HG03558 (cell line): ENCODE data around the gene C1QA.

Experiments used
- ATAC-seq: cut with Tn5 transposase; IDR thresholded peaks from one replicate; pipeline ENCODE4 v1.9.1; 2021; ENCODE audit warnings: moderate number of reproducible peaks; ENCODE audit not compliant: unreplicated experiment; ENCODE audit errors: extremely low read depth

Gene C1QA, protein sequence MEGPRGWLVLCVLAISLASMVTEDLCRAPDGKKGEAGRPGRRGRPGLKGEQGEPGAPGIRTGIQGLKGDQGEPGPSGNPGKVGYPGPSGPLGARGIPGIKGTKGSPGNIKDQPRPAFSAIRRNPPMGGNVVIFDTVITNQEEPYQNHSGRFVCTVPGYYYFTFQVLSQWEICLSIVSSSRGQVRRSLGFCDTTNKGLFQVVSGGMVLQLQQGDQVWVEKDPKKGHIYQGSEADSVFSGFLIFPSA

DNA sequence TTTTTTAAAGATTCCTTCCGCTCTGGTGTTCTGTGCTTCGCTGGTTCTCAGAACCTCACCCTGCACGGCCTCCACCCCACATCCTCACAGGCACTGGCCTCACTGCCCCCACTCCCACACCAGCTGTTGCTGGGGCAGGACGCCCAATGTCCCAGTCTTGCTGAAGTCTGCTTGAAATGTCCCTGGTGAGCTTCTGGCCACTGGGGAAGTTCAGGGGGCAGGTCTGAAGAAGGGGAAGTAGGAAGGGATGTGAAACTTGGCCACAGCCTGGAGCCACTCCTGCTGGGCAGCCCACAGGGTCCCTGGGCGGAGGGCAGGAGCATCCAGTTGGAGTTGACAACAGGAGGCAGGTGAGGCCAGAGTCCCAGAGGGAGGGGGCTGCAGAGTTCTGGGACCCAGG, at the start of gene C1QA:
C1QA (plus strand) TSS at position 276 of the 400 bp plus-strand sequence. CDS start 989 bp downstream, outside the sequence.
- ATAC-seq, result no peak

DNA sequence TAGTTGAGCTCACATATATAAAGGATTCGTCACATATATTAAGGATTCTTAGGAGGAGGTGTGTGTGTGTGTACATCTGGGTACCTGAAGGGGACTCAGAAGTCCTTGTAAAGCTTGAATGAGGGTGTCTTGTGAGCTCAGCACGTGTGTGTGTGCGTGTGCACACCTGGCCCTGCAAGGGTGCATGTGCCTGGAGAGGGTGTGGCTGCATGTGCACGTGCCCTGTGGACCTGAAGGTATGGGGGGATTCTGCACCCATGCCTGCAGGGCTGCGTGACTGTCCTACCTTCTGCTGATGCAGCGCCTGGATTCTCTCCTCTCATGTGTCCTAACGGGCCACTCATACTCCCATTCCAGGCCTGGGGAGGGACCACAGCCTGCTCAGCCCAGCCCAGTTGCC, 49.2 kb upstream of the C1QA start:
- ATAC-seq, result no peak

DNA sequence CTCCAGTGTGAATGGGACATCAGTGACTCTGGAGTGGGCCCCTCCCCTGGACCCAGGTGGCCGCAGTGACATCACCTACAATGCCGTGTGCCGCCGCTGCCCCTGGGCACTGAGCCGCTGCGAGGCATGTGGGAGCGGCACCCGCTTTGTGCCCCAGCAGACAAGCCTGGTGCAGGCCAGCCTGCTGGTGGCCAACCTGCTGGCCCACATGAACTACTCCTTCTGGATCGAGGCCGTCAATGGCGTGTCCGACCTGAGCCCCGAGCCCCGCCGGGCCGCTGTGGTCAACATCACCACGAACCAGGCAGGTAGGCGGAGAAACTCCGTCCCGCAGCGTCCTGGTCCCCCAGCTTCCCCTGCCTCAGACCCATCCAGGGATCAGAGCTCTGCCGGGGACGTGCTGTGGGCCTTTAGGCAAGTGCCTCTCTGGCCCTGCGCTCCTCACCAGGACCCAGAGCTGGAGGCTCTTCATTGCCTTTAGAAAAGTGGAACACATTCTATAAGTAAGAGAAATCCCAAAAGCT, 47.5 kb upstream of the C1QA start:
- no peak for ATAC-seq

DNA sequence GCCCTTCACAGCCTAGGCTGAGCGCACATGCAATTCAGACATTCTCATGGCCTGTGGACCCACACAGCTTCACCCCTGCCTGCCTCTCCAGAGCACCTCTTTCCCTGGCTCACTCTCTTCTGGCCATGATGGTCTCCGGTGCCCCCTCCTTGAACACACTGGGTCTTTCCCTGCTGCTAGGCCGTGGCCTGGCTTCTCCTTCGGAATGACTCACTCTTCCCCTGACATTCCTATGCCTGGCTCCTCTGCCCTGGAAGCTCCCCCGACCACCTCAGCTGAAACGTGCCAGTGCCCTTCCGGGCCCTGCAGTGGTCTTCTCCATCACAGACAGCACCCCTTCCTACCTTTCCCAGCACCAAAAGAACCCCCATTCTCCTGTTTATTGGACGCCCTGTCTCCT, 44.9 kb upstream of the C1QA start:
- ATAC-seq, result no peak

DNA sequence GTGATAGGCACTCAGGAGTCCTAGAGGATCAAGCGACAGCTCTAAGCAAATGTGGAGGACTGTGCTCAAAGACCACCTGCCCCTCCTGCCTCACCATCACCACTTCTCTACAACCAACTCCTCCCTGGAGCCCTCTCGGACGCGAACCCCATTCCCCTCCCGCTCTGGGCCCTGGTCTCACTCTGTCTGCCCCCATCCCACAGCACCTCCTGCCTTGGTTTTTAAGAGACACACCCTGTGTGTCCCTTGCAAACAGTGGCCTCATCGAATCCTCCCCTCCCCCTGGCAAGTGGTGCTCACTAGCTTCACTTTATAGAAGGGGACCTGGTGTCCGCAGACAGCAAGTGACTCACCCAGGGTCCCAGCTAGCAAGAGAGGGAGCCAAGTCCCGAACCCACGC, 44.4 kb upstream of the C1QA start:
- no peak for ATAC-seq

DNA sequence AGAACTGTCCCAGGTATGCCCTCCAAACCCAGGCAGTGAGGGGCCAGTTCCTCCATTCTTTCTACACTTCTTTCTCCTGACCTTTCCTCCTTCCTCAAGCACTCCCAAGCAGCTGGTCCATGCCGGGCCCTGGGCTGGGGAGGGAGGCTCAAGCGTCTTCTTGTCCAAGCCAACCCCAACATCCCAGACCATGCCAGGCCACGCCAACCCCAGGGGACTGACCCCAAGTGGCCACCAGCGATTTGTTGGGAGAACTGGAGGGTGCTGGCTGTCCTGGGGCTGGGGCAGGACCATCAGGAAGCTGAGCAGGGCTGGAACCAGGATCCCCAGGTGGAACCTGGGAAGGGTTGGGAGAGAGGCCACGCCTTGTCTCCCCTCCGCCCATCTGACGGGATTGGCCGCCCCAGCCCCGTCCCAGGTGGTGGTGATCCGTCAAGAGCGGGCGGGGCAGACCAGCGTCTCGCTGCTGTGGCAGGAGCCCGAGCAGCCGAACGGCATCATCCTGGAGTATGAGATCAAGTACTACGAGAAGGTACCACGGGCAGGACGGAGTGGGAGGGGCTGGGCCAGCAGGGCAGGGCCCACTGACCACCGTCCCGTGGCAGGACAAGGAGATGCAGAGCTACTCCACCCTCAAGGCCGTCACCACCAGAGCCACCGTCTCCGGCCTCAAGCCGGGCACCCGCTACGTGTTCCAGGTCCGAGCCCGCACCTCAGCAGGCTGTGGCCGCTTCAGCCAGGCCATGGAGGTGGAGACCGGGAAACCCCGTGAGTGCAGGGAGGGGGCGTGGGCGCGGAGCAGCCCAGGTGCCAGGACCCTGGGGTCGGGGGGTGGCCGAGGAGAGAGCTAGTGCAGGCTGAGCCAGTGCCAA, 43.3 kb upstream of the C1QA start:
- ATAC-seq, result no peak

DNA sequence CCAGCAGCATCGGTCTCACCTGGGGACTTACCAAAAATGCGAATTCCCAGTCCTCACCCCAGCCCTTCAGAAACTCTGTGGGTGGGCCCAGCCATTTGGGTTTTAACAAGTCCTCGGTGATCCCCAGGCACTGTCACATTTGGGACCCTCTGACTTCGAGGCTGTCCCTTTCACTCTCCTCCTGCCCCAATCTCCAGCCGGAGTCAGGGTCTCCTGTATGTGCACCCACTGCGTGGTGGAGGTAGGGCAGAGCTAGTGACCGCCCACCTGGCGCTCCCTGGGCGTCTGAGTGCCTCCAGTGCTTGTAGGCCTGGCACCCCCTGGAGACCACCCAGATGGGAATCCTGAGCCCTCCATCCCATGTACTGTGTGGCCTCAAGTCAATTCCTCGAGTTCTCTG, 42.0 kb upstream of the C1QA start:
- no peak for ATAC-seq

DNA sequence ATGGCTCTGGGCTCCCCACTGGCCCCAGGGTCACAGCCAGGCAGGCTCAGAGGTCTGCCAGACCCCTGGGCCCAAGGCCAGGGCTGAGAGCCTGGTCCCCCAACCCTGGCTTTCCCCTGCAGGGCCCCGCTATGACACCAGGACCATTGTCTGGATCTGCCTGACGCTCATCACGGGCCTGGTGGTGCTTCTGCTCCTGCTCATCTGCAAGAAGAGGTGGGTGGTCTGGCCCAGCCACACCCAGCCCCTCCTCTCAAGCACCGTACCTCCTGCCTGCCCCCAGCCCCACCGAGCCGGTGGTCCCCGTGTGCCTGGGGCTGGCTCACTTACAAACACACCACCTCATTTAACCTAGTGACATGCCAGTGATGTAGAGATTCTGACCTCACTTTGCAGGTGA, 41.3 kb upstream of the C1QA start:
- no peak for ATAC-seq

DNA sequence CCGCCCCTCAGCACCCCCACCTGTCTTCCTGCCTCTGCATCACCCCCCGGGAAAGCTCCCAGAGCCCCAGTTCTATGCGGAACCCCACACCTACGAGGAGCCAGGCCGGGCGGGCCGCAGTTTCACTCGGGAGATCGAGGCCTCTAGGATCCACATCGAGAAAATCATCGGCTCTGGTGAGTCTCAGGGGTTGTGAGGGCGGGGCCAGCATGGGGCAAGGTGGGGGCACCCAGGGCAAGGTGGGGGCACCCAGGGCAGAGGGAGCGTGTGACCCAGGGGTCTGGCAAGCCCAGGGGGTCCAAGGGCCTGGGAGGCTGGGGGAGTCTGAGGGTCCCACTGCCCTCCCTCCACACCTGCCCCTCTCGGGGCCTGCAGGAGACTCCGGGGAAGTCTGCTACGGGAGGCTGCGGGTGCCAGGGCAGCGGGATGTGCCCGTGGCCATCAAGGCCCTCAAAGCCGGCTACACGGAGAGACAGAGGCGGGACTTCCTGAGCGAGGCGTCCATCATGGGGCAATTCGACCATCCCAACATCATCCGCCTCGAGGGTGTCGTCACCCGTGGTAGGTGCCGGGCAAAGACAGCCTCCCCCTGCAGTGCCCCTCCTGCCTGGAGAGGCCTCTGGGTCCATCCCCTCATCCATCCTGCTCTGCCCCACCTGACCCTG, 39.0 kb upstream of the C1QA start:
- ATAC-seq, result no peak

DNA sequence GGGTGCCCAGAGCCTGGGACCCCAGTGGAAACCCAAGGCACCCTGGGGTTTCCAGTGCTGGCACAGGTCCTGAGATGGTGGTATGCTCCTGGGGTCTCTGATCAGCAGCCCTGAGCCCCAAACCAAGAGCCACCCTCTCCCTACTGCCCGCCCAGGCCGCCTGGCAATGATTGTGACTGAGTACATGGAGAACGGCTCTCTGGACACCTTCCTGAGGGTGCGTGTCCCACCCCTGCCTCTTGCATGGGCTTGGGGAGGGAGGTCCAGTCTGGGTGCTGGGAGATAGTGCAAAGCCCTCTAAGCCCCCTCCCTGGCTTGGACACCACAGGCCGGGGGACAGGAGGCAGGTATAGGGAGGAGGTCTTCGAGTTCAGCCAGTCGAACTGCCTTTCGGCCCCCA, 38.4 kb upstream of the C1QA start:
- ATAC-seq, result no peak

DNA sequence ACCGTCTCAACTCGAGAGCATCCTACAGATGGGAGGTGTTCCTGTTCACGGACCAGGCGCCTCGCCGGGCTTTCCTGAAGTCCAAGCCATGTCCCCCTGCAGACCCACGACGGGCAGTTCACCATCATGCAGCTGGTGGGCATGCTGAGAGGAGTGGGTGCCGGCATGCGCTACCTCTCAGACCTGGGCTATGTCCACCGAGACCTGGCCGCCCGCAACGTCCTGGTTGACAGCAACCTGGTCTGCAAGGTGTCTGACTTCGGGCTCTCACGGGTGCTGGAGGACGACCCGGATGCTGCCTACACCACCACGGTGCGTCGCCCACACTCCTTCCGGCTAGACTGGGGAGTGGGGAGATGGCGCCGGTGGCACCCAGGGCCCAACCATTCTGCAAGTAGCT, 37.7 kb upstream of the C1QA start:
- no peak for ATAC-seq

DNA sequence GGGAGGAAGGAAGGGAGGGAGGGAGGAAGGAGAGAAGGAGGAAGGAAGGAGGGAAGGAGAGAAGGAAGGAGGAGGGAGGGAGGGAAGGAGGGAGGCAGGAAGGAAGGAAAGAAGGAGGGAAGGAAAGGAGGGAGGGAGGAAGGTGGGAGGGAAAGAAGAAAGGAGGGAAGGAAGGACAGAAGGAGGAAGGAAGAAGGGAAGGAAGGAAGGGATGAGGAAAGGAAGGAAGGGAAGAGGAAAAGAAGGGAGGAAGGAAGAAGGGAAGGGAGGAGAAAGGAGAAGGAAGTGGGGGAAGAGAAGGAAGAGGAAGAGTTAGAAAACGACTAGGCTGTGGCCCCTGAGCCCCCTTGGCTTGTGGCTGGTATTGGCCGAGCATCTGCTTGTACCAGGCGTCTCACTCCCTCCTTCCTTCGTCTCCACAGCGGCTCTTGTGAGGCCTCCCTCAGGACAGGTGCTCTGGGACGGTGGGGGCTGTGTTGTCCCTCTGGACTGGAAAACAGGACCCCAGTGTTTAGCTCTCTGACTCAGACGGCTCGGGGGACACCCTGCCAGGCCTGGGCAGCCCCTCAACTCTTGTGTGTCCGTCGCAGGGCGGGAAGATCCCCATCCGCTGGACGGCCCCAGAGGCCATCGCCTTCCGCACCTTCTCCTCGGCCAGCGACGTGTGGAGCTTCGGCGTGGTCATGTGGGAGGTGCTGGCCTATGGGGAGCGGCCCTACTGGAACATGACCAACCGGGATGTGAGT, 36.2 kb upstream of the C1QA start:
- ATAC-seq, result no peak

DNA sequence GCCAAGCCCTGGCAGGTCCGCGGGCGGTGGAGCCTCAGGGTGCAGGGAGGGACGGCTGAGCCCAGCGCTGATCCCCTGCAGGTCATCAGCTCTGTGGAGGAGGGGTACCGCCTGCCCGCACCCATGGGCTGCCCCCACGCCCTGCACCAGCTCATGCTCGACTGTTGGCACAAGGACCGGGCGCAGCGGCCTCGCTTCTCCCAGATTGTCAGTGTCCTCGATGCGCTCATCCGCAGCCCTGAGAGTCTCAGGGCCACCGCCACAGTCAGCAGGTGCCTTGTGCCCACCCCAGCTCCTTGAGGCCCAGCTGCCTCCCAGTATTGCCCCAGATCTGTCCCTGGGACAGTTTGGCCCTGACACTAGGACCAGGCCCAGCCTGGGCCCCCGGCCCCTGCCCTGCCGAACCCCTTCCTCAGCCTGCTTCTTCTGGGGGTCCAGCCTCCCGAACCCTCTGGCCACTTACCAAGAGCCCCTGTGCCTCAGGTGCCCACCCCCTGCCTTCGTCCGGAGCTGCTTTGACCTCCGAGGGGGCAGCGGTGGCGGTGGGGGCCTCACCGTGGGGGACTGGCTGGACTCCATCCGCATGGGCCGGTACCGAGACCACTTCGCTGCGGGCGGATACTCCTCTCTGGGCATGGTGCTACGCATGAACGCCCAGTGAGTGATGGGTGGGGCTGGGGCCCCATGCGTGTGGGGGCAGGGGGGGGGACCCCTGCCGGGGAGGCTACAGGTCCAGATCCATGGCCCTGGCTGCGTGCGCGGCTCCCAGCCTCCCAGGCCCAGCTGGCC, 35.4 kb upstream of the C1QA start:
- no peak for ATAC-seq

DNA sequence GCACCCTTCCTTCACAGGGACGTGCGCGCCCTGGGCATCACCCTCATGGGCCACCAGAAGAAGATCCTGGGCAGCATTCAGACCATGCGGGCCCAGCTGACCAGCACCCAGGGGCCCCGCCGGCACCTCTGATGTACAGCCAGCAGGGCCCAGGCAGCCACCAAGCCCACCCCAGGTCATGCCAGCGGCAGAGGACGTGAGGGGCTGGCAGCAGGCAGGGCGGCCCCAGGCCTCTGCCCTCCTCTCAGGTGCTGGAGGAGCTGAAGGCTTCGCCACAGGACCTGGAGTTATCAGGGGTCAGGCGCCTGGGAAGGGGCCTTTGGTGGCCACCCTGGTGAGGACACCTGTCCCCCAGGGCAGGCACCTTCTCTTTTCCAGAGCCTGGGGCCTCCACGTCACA, 34.8 kb upstream of the C1QA start:
- no peak for ATAC-seq

DNA sequence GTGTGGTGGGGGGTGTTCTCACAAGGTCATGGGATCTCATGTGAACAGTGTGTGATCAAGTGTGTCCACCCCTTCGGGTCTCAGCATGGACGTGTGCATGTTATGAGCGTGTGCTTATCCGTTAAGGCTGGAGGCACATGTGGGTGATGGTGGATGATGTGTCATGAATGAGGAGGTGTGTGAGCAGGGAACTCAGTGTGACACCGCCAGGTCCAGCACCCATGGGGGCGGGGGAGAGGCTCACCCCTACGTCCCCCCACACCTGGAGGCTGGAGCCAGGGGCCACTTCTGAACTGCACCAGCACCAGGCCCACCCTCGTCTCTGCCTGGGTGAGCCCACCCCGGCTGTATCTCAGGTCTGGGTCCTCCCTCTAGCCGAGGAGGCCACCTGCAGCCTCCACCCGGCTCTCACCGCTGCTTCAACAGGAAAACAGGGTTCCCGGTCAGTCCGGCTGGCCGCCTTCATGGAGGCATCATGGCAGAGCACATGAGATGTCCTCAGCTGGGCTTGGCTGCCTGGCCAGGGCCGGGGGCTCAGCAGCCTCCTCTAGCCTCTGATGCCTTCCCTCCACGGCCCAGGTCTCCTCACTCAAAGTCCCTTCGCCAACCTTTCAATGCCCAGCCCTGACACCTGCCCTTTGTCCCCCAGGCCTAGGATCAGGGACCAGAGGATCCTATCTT, 34.2 kb upstream of the C1QA start:
- ATAC-seq, result no peak

DNA sequence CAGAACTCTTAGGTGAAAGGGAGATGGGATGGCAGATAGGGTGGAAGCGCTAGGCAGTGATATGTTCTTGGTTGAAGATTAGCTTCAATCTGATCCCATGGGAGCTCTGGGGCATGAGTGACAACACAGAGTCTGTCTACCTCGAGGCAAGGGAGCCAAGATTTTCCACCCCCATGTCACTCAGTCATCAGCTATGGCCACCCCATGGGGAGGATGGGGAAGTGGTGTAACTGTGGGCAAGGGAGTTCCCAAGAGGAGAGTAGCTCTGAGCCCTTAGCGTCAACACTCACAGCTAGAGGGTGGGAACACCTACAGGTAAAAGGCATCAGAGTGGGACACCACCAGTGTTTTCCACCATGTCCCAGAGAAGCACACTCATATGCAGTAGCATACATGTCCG, 30.3 kb upstream of the C1QA start:
- ATAC-seq, result no peak

DNA sequence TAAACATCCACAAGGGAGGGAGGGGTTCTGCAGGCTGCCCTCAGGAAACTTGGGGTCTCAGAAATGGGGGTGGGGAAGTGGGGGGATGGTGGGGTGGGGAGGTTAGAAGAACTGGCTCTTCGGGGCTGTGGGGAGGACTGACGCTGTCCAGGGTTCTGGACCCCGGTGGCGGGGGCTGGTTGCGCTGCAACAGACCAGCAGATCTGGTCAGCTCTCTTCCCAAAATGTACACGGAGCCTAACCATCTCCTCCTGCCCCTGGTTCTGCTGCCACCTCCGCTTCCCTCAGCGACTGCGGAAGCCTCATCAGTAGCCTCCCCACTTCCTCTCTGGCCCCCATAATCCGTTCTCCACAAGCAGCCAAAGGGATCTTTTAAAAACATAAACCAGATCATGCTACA, 29.3 kb upstream of the C1QA start:
- ATAC-seq, result no peak

DNA sequence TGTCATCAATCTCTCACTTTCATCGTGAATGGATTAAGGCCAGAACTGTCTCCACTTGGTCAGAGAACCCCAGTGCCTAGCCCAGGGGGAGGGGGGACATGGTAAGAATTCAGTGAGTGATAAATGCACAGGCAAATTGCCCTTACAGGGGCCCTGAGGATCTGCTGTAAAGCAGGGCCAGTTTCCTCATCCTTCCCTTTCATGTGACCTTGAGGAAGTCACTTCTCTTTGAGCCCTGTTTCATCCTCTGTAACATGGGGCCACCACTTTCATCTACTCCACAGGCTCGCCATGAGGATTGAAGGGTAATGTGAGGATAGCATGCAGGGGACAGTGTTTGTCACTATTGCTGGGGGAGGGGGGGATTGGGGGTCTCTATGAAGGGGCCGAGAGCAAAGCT, 28.1 kb upstream of the C1QA start:
- no peak for ATAC-seq

DNA sequence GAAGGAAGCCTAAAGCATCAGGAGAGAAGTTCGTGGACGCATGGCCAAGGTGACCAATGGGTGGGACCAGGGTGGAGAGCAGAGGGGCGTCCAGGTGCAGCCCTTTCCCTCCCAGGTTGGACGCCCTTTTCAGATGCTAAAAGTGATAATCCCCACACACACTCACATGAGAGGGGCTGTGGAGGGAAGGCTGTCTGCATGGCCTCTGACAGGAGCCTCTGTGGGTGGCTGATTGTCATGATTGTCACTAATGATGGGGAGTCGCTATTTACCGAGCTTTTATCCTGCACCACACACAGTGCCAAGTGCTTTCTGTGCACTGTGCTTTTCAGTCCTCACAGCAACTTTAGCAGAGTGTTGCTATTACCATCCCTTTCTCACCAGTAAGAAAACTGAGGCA, 27.1 kb upstream of the C1QA start:
- ATAC-seq, result no peak
